Measurements from ENCODE around the gene OR10H5. TPM values are rescaled to one million over a fixed set of nuclear protein-coding genes. Genes with fewer than 3 reads are reported as not detected.

OR10H5 gene
- total and polyA plus RNA-seq, 10 of the 15 experiments (the other 5 are each of a cell fraction or from before 2014, with no cell fraction given): not detected

DNA sequence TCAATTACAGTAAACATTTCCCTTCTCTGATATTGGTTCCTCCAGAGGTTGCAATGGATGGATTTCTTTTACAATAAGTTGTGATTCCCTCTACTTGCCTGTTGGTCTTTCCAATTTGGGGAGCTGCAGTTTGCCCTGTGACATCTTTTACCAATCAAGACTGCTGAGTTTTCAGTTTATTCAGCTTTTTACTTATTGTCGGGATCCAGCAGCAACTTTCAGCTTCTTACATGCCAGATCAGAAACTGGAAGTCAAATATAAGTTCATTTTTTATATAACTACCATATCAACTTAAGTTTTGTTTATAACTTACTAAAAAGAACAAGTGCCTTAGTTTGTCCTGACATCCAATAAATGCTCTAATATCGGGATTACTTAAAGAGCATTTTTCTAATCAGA, 39.2 kb upstream of the OR10H5 start:
- ChIA-PET RAD21 (ENCODE audit: unreplicated experiment) (no interaction called here), CTCF (interaction anchor here (0.6 kb wide), 1 partner anchor 44 kb away, joined by 3 read pairs; no protein-coding TSS in a partner anchor), POLR2A (no interaction called here), SMC1A (ENCODE audit: uncharacterized antibody, unreplicated experiment) (no interaction called here)
- DNase-seq (ENCODE audit: low read depth, low spot score): no peak
- Histone ChIP-seq H3K9ac (ENCODE audit: control insufficient read depth, insufficient read depth, low read length) (no peak overlapping the region), H3K27me3 (replicated peaks in 1 of 2; ENCODE audit: control insufficient read depth in 2 of 2, insufficient read depth in 2 of 2, low read length in 1 of 2) (no peaks in the 10 kb centered on the region; a peak in 1 of 4 replicates), H3K4me2 (ENCODE audit: control insufficient read depth, insufficient read depth) (no peak overlapping the region), H4K20me1 (ENCODE audit: control insufficient read depth, insufficient read depth) (no peaks in the 10 kb centered on the region), H3K4me1 (ENCODE audit: control insufficient read depth, insufficient read depth, low read length) (no peaks in the 10 kb centered on the region), H3K79me2 (ENCODE audit: control insufficient read depth, insufficient read depth, low read length) (no peaks in the 10 kb centered on the region), H2AFZ (ENCODE audit: control insufficient read depth, low read depth, low read length) (no peak overlapping the region), H3K9me3 (replicated peaks; ENCODE audit: control insufficient read depth, insufficient read depth, low read length) (no peaks in the 10 kb centered on the region), H3K4me3 (no peak overlapping the region), H3K36me3 (ENCODE audit: control insufficient read depth in 2 of 2, insufficient read depth in 2 of 2, low read length in 1 of 2) (no peaks in the 10 kb centered on the region), H3K27ac (ENCODE audit: control insufficient read depth, insufficient read depth) (no peak overlapping the region)
- in situ Hi-C loops (cut with MboI) (no loop called here), intact Hi-C loops (cut with micrococcal nuclease; ENCODE audit: unreplicated experiment) (no loop called here)
- no peak for ATAC-seq
- WGBS (ENCODE audit: insufficient coverage, insufficient replicate concordance, low lambda C conversion rate, missing lambda C conversion rate): 56% methylated on average over 2 of the region's 2 CpGs
- no peak for FAIRE-seq
- BruUV-seq (replicated peaks): no TSS peak
- no peak for TF ChIP-seq GATAD2B (conservative IDR thresholded peaks at IDR 0.05; ENCODE audit: low read depth)
- TF ChIP-seq PAX8 (IDR thresholded peaks at IDR 0.05): no peak
- no peak for TF ChIP-seq RUNX3 (IDR thresholded peaks at IDR 0.05; ENCODE audit: low read length)
- TF ChIP-seq LARP7 (IDR thresholded peaks at IDR 0.05): no peak
- TF ChIP-seq ZNF384 (IDR thresholded peaks at IDR 0.05; ENCODE audit: borderline replicate concordance, low read depth, low read length): no peak
- no peak for TF ChIP-seq RCOR1 (conservative IDR thresholded peaks at IDR 0.05; ENCODE audit: low read depth, low read length)
- TF ChIP-seq RAD51 (IDR thresholded peaks at IDR 0.05): no peak
- no peak for TF ChIP-seq PML (IDR thresholded peaks at IDR 0.05; ENCODE audit: low read length)
- TF ChIP-seq, protein P1, sequence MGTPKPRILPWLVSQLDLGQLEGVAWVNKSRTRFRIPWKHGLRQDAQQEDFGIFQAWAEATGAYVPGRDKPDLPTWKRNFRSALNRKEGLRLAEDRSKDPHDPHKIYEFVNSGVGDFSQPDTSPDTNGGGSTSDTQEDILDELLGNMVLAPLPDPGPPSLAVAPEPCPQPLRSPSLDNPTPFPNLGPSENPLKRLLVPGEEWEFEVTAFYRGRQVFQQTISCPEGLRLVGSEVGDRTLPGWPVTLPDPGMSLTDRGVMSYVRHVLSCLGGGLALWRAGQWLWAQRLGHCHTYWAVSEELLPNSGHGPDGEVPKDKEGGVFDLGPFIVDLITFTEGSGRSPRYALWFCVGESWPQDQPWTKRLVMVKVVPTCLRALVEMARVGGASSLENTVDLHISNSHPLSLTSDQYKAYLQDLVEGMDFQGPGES (IDR thresholded peaks at IDR 0.05): no peak
- no peak for TF ChIP-seq POLR2A (IDR thresholded peaks at IDR 0.05; ENCODE audit: low read depth, low read length)
- TF ChIP-seq, protein P2, sequence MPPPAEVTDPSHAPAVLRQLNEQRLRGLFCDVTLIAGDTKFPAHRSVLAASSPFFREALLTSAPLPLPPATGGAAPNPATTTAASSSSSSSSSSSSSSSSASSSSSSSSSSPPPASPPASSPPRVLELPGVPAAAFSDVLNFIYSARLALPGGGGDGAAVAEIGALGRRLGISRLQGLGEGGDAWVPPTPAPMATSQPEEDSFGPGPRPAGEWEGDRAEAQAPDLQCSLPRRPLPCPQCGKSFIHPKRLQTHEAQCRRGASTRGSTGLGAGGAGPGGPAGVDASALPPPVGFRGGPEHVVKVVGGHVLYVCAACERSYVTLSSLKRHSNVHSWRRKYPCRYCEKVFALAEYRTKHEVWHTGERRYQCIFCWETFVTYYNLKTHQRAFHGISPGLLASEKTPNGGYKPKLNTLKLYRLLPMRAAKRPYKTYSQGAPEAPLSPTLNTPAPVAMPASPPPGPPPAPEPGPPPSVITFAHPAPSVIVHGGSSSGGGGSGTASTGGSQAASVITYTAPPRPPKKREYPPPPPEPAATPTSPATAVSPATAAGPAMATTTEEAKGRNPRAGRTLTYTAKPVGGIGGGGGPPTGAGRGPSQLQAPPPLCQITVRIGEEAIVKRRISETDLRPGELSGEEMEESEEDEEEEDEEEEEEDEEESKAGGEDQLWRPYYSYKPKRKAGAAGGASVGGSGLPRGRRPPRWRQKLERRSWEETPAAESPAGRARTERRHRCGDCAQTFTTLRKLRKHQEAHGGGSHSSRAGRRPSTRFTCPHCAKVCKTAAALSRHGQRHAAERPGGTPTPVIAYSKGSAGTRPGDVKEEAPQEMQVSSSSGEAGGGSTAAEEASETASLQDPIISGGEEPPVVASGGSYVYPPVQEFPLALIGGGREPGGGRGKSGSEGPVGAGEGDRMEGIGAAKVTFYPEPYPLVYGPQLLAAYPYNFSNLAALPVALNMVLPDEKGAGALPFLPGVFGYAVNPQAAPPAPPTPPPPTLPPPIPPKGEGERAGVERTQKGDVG (CRISPR knock-in tag; IDR thresholded peaks at IDR 0.05): no peak
- TF ChIP-seq CHD4 (IDR thresholded peaks at IDR 0.05): no peak
